ENCODE data around the gene ANKRA2. TPM values are rescaled to one million over a fixed set of nuclear protein-coding genes. Genes with fewer than 3 reads are reported as not detected.

ANKRA2 gene
- total and polyA plus RNA-seq, 10 of the 15 experiments (the other 5 are each of a cell fraction or from before 2014, with no cell fraction given) = 12.3 to 47.1 (median 21.9) TPM

GRCh38 chr5:73519531-73520283 lies 45.7 kb downstream of the ANKRA2 start:
- CTCF ChIA-PET = interaction anchor here (0.7 to 10.3 kb wide), 9 partner anchors 12 to 78 kb away, joined by 3 to 139 read pairs (median 6); partner anchors contain the start of gene BTF3
- TF ChIP-seq RAD21 (IDR thresholded peaks at IDR 0.05; ENCODE audit: insufficient read depth, low read depth, low read length) (peak; percentile 91), EGR1 (IDR thresholded peaks at IDR 0.05; ENCODE audit: borderline replicate concordance in 1 of 2, low read depth in 2 of 2, low read length in 2 of 2) (peak in 1 of 2 experiments; percentile 49; a peak in 1 of 3 replicates), NBN (IDR thresholded peaks at IDR 0.05) (peak; percentile 48; the same call in 1 of the 2 replicates), HDGF (IDR thresholded peaks at IDR 0.05) (peak; percentile 91), POLR2AphosphoS5 (IDR thresholded peaks at IDR 0.05; ENCODE audit: low read length) (no peak), CREM (IDR thresholded peaks at IDR 0.05; ENCODE audit: low read depth) (peak; percentile 32; the same call in 1 of the 2 replicates), YY1 (IDR thresholded peaks at IDR 0.05; ENCODE audit: low read depth, low read length) (0 out of 2 replicates have a peak, but pooled peaks have one; percentile 43), ZBTB40 (IDR thresholded peaks at IDR 0.05; ENCODE audit: borderline replicate concordance) (no peak), CUX1 (IDR thresholded peaks at IDR 0.05; ENCODE audit: insufficient replicate concordance, low read depth, low read length) (no peak), TARDBP (IDR thresholded peaks at IDR 0.05; ENCODE audit: borderline replicate concordance) (no peak), NR2F1 (conservative IDR thresholded peaks at IDR 0.05) (no peak), IRF4 (IDR thresholded peaks at IDR 0.05; ENCODE audit: low read depth, low read length) (0 out of 2 replicates have a peak, but pooled peaks have one; percentile 32), SMC3 (IDR thresholded peaks at IDR 0.05; ENCODE audit: borderline replicate concordance, low read length) (peak; percentile 66; the same call in 1 of the 2 replicates), SMARCA5 (IDR thresholded peaks at IDR 0.05) (peak; percentile 62; the same call in 1 of the 2 replicates), STAT3 (IDR thresholded peaks at IDR 0.05; ENCODE audit: low read depth, low read length) (no peak)

More at GRCh38 chr5:73519531-73520283, 45.7 kb downstream of the ANKRA2 start:
- no peak overlapping the region for H3K27ac ChIP-seq (ENCODE audit: control insufficient read depth, insufficient read depth)
- peak; percentile 100 for ATAC-seq
- in situ Hi-C loops (cut with MboI) (no loop called here), intact Hi-C loops (cut with micrococcal nuclease; ENCODE audit: unreplicated experiment) (loop anchor here (1.0 to 2.0 kb wide), 2 partner anchors 18 to 273 kb away; no protein-coding TSS in a partner anchor)
- ChIA-PET POLR2A (no interaction called here), SMC1A (ENCODE audit: uncharacterized antibody, unreplicated experiment) (interaction anchor here (0.6 to 6.2 kb wide), 6 partner anchors 17 to 275 kb away, joined by 3 to 48 read pairs (median 4); no protein-coding TSS in a partner anchor), RAD21 (ENCODE audit: unreplicated experiment) (interaction anchor here (0.7 to 1.8 kb wide), 4 partner anchors 16 to 272 kb away, joined by 3 to 5 read pairs (median 3); no protein-coding TSS in a partner anchor)
- WGBS (ENCODE audit: insufficient coverage, insufficient replicate concordance, low lambda C conversion rate, missing lambda C conversion rate) = 7% methylated on average over 16 of the region's 16 CpGs
- no peaks in the 10 kb centered on the region for H3K9me3 ChIP-seq (replicated peaks; ENCODE audit: control insufficient read depth, insufficient read depth, low read length)
- no TSS peak for BruUV-seq (replicated peaks)
- H3K27me3 ChIP-seq (replicated peaks in 1 of 2; ENCODE audit: control insufficient read depth in 2 of 2, insufficient read depth in 2 of 2, low read length in 1 of 2) = no peaks in the 10 kb centered on the region
- no peak overlapping the region for H3K9ac ChIP-seq (ENCODE audit: control insufficient read depth, insufficient read depth, low read length)
- no peaks in the 10 kb centered on the region for H3K79me2 ChIP-seq (ENCODE audit: control insufficient read depth, insufficient read depth, low read length)
- H4K20me1 ChIP-seq (ENCODE audit: control insufficient read depth, insufficient read depth) = no peaks in the 10 kb centered on the region
- peak; percentile 48 for DNase-seq (ENCODE audit: low read depth, low spot score)
- H3K4me3 ChIP-seq = no peak overlapping the region
- H3K4me1 ChIP-seq (ENCODE audit: control insufficient read depth, insufficient read depth, low read length) = no peaks in the 10 kb centered on the region
- H3K4me2 ChIP-seq (ENCODE audit: control insufficient read depth, insufficient read depth) = peak overlapping the region; percentile 15
- FAIRE-seq = peak; percentile 99
- H3K36me3 ChIP-seq (ENCODE audit: control insufficient read depth in 2 of 2, insufficient read depth in 2 of 2, low read length in 1 of 2) = no peaks in the 10 kb centered on the region
- H2AFZ ChIP-seq (ENCODE audit: control insufficient read depth, low read depth, low read length) = peak overlapping the region; percentile 87
